Measurements from ENCODE around the gene CCL23.
"Not testable (repeated sequence)": the region's sequence is repeated elsewhere in the genome, so short reads cannot be mapped to it uniquely, and the experiment has no call there.

The CCL23 gene

DNA sequence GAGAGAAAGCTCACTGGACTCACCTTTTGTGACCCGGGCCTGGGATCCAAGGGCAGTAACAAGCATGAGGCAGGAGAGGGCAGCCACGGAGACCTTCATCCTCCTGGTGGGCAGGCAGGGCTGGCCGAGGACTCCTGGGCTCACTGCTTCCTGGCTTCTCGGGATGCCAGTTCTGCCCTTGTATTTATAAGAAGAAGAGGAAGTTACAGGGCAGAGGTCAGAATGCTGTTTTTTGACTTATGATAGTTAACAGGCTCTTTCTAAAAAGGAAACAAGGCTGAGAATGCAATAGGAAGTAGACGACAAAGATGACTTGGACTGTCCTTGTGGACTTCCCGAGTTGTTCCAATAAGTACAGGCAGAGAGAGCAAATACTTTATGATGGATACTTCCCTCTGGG is at the start of gene CCL23:
Gene CCL23 (minus strand): TSS at position 174 of the 400 bp plus-strand sequence. CDS start 75 bp downstream, at position 99.
- DNase-seq = no peak

- DNase-seq = no peak
These were observed 48.7 kb upstream of the CCL23 start for GRCh38 chr17:36066365-36066985.

- no peak for DNase-seq
These were observed 46.2 kb upstream of the CCL23 start, which contains the start of gene CCL18 for GRCh38 chr17:36063786-36064541. CCL18 (plus strand) TSS chr17:36064272; CDS start chr17:36064343, 71 bp downstream.

DNA sequence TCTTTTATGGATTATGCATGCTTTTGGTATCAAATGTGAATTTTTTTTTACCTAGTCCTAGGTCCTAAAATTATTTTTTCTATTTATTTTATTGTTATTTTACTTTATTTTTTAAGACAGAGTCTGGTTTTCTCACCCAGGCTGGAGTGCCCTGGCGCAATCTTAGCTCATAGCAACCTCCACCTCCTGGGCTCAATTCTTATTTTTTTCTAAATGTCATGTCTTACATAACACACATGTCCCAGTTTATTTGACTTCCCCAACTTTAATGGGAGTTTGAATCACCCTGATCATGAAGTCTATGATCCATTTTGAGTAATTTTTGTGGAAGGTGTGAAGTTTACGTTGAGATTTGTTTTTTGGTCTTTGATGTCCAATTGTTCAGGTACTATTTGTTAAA is 43.0 kb upstream of the CCL23 start:
- DNase-seq = no peak

DNA sequence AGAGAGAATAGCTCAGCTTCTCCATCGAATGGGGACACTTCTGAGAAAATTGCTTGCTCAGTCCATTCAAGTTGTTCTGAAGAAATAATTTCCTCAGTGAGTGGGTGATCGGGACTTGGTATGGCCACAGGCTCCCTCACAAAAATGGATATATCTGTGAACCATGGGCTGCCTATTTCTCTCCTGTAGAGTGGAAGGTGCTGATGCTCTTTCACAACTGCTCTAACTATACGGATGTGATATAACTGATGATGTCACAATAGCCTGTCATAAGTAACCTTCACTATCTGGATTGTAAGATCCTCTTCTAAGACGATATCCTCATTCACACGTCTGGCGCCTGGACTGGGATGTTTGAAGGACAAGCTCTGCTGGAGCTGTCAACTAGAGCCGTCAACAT is 41.6 kb upstream of the CCL23 start:
- DNase-seq = no peak

- no peak for DNase-seq
These were observed 40.1 kb upstream of the CCL23 start for GRCh38 chr17:36057911-36058310.

- no peak for DNase-seq
These were observed 38.2 kb upstream of the CCL23 start for GRCh38 chr17:36055921-36056520.

GRCh38 chr17:36055171-36055570 is 37.4 kb upstream of the CCL23 start:
- DNase-seq = no peak

- no peak for DNase-seq
These were observed 31.9 kb upstream of the CCL23 start for GRCh38 chr17:36049643-36050042.

DNA sequence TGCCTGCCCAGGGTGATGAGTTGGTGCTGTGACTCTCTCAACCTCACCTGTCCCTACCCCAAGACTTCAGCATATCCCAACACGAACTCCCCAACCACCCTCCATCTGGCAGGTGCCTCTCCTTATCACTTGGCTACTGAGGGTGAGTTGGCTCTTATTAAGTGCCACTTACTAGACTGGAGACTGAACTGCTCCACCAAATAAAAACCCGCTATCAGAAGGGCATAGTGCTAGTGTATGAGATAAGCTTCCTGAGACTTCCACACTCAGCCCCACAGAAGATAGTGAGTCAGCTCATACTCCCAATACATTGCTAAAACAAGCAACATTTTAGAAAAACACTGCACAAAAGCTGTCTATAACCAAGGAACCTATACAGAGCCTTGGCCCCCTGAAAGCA is 30.3 kb upstream of the CCL23 start:
- DNase-seq = no peak

GRCh38 chr17:36036235-36036634 is 18.5 kb upstream of the CCL23 start:
- DNase-seq = no peak

DNA sequence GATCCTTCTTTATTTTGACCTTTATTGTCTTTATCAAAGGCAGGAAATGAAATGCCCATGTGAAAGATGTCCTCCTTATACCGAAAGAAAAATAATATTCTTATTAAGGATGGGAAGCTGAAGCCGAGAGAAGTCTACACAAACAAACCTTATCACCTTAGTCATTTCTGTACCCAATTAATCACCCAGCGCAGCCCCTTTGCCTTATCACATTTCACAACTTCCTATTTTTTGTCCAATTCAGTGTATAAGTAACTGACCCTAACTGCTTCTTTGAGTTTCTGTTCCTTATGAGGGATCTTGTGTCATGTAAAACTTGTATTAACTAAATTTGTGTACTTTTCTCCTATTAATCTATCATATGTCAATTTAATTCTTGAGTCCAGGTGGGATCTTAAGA is 16.4 kb upstream of the CCL23 start:
- DNase-seq = no peak

DNA sequence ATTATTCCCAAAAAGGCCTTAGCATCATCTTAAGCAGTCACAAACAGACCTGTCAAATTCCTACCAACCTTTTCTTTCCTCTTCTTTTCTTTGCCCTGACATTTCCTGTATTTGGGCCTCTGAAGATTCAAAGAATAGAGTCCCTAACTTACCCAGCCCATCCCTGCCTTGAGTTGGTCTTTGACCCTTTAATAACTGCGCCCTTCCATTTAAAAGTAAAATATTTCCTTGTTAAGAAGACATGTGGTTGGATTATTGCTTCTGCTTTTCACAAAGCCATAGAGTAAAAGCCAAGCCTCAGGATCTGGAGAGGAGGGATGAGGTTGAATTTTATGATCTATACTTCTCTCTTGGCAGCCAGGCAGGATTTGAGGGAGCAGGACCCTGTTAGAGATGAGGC is 13.2 kb upstream of the CCL23 start:
- DNase-seq = no peak

DNA sequence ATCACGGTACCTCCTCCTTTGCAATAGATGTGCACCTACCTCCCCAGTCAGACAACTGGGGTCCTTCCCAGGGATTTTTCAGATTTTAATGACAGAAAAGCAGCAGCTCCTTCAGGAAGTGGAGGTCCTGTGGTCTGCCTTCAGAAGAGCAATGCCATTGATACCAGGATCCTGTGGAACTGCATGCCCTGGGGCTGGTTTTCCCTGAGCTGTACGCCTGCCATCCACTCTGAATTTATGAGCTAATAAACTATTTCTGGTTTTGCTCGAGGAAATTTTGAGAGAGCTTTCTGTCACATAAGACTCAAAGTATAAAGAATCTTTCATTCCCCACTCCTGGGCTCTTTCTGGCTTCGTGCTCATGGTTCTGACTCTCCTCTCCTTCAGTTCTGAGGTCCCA is 10.0 kb upstream of the CCL23 start:
- DNase-seq = no peak

DNA sequence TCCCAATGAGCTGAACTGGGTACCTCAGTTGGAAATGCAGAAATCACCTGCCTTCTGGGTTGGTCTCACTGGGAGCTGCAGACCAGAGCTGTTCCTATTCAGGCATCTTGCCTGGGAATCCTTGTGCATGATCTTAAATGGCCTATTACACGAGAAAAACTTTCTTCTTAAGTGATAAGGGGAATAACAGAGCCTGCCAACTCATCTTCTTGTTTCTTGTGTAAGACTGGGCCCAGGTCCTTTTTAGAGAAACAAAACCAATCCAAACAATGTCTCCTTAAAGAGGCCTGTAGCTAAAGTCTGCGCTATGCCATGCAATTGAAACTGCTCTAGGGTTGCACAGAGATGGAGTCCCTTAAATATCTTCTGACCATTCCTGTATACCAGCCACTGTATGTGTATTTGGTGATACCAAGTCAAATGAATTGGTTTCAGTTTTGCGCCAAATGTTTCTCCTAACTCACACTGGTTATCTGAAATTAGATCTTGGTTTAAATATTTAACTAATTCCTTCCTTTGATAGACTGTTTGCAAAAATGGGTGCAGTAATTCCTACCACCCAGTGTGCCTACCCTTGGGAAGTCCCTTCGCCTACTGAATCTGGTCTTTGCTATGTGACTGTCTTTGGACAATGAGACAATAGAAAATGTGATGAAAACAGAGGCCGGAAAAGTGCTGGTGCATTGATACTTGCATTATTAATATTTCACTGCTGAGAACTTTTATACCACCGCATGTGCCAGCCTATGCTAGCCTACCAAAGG is 6.5 kb upstream of the CCL23 start:
- DNase-seq = no peak

GRCh38 chr17:36019423-36019822 is 1.7 kb upstream of the CCL23 start:
- no peak for DNase-seq

GRCh38 chr17:36016555-36016954 is 1.2 kb downstream of the CCL23 start:
- no peak for DNase-seq

DNA sequence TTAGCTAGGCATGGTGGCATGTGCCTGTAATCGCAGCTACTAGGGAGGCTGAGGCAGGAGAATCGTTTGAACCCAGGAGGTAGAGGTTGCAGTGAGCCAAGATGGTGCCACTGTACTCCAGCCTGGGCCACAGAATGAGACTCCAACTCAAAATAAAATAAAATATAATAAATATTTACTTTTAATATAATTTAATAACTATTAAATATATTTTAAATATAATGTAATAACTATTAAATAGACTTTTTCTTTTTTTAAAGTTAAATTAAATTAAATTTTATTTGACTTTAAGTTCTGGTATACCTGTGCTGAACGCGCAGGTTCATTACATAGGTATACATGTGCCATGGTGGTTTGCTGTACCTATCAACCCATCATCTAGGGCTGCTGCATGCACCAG is 1.9 kb downstream of the CCL23 start:
- not testable (repeated sequence) for DNase-seq

DNA sequence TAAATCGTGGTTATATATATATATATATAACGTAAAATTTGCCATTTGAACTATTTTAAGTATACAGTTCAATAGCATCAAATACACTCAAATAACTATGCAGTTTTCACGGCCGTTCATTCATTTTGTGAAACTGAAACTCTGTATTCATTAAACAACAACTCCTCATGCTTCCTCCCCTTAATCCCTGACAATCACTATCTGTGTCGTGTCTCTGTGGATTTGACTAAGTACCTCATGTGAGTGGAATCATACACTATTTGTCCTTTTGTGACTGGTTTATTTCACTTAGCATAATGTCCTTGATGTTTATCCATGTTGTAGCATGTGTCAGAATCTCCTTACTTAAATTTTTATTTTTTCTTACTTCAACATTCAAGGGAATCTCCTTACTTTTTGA is 2.8 kb downstream of the CCL23 start:
- DNase-seq = no peak

DNA sequence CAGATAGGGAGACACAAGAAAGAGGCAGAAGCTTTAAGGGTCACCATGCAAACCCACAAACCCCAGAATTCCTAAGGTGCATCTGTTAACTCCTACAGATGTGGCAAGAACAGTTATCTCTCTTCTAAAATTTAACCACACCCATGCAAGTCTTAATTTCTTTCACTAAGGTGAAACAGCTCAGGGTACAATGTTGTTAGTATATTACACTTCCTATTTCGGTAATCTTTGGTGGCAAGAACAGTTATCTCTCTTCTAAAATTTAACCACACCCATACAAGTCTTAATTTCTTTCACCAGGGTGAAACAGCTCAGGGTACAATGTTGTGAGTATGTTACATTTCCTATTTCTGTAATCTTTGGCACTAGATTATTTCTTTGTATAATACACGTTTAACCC is 6.6 kb downstream of the CCL23 start:
- DNase-seq = no peak

GRCh38 chr17:36008998-36009665 is 8.6 kb downstream of the CCL23 start:
- no peak for DNase-seq

DNA sequence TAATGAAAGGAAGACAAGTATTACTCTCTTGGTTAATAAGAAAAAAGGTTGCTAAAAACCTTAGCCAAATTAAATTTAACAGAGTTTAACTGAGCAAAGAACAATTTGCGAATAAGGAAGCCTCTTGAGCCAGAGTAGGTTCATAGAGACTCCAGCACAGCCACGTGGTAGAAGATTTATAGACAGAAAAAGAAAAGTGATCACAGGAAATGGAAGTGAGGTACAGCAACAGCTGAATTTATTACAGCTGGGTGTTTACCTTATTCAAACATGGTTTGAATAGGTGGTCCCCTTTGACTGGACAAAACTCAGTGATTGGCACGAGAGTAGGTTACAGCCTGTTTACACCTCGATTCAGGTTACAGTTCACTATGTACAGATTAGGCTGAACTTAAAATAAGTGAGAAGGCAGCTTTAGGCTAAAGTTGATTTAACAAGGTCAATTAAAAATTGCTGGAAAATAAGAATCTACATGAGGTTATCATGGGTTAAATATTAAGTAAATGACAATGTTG is 13.1 kb downstream of the CCL23 start:
- DNase-seq = no peak

DNA sequence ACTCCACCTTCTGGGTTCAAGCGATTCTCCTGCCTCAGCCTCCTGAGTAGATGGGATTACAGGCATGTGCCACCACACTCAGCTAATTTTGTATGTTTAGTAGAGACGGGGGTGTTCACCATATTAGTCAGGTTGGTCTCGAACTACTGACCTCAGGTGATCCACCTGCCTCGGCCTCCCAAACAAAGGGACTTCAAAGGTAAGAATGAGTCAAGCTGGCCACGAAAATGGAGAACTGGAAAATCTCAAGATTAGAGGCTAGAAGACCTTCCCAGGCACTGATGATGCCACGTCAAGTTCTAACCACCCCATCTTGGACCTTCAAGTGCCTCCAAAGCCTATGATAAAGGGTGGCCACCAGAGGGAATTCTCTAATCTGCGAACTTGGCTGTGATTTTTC is 15.1 kb downstream of the CCL23 start:
- no peak for DNase-seq
